ENCODE measurements around the gene PDYN.

Gene PDYN

GRCh38 chr20:1979106-1979778, 14.6 kb downstream of the PDYN start:
- no peak for TF ChIP-seq CTCF (IDR thresholded peaks at IDR 0.05; ENCODE audit: borderline replicate concordance, extremely low read depth, low read length, poor library complexity, severe bottlenecking)
- TF ChIP-seq EZH2 (IDR thresholded peaks at IDR 0.05; ENCODE audit: borderline replicate concordance, low read depth, low read length, severe bottlenecking) = no peak
- no peak overlapping the region for H3K4me2 ChIP-seq (ENCODE audit: insufficient read depth, low read length)
- H3K27ac ChIP-seq (ENCODE audit: low read length) = no peak overlapping the region
- H4K20me1 ChIP-seq (ENCODE audit: insufficient read depth, low read length) = 0 out of 2 replicates have a peak, but pooled peaks cover 3% of the 10 kb centered on the region
- DNase-seq = no peak
- no peak overlapping the region for H2AFZ ChIP-seq (ENCODE audit: low read depth, low read length)
- H3K36me3 ChIP-seq (ENCODE audit: insufficient read depth, low read length) = no peaks in the 10 kb centered on the region
- H3K4me1 ChIP-seq (ENCODE audit: insufficient read depth, low read length) = no peaks in the 10 kb centered on the region
- no peaks in the 10 kb centered on the region for H3K9me3 ChIP-seq (ENCODE audit: insufficient read depth, low read length, severe bottlenecking)
- no peak for ATAC-seq (ENCODE audit: insufficient read depth, low read depth)
- no peak overlapping the region for H3K4me3 ChIP-seq (ENCODE audit: low read depth in 1 of 2, low read length in 2 of 2)
- no peak overlapping the region for H3K9ac ChIP-seq (ENCODE audit: low read depth, low read length)
- H3K79me2 ChIP-seq (ENCODE audit: insufficient read depth, low read length) = no peaks in the 10 kb centered on the region
- H3K27me3 ChIP-seq (ENCODE audit: insufficient read depth, low read length, poor library complexity) = peaks cover 5% of the 10 kb centered on the region

GRCh38 chr20:1975291-1975690, 18.6 kb downstream of the PDYN start:
- H3K27me3 ChIP-seq (ENCODE audit: insufficient read depth, low read length, poor library complexity) = peaks cover 20% of the 10 kb centered on the region
- no peak for TF ChIP-seq CTCF (IDR thresholded peaks at IDR 0.05; ENCODE audit: borderline replicate concordance, extremely low read depth, low read length, poor library complexity, severe bottlenecking)
- H3K36me3 ChIP-seq (ENCODE audit: insufficient read depth, low read length) = no peaks in the 10 kb centered on the region

GRCh38 chr20:1973601-1974440, 20.0 kb downstream of the PDYN start:
- no peaks in the 10 kb centered on the region for H3K36me3 ChIP-seq (ENCODE audit: insufficient read depth, low read length)
- H3K4me3 ChIP-seq (ENCODE audit: low read depth in 1 of 2, low read length in 2 of 2) = no peak overlapping the region
- H2AFZ ChIP-seq (ENCODE audit: low read depth, low read length) = no peak overlapping the region
- no peak overlapping the region for H3K4me2 ChIP-seq (ENCODE audit: insufficient read depth, low read length)
- H3K27me3 ChIP-seq (ENCODE audit: insufficient read depth, low read length, poor library complexity) = peaks cover 20% of the 10 kb centered on the region
- no peaks in the 10 kb centered on the region for H3K79me2 ChIP-seq (ENCODE audit: insufficient read depth, low read length)
- ATAC-seq (ENCODE audit: insufficient read depth, low read depth) (no peak), DNase-seq (no peak)
- H3K9me3 ChIP-seq (ENCODE audit: insufficient read depth, low read length, severe bottlenecking) = no peaks in the 10 kb centered on the region
- H4K20me1 ChIP-seq (ENCODE audit: insufficient read depth, low read length) = no peaks in the 10 kb centered on the region
- H3K9ac ChIP-seq (ENCODE audit: low read depth, low read length) = no peak overlapping the region
- no peak overlapping the region for H3K27ac ChIP-seq (ENCODE audit: low read length)
- H3K4me1 ChIP-seq (ENCODE audit: insufficient read depth, low read length) = no peaks in the 10 kb centered on the region
- TF ChIP-seq EZH2 (IDR thresholded peaks at IDR 0.05; ENCODE audit: borderline replicate concordance, low read depth, low read length, severe bottlenecking) (no peak), CTCF (IDR thresholded peaks at IDR 0.05; ENCODE audit: borderline replicate concordance, extremely low read depth, low read length, poor library complexity, severe bottlenecking) (no peak)

More at GRCh38 chr20:1975291-1975690, 18.6 kb downstream of the PDYN start:
- Histone ChIP-seq H3K27ac (ENCODE audit: low read length) (no peak overlapping the region), H3K4me2 (ENCODE audit: insufficient read depth, low read length) (no peak overlapping the region), H3K4me1 (ENCODE audit: insufficient read depth, low read length) (no peaks in the 10 kb centered on the region), H3K4me3 (ENCODE audit: low read depth in 1 of 2, low read length in 2 of 2) (no peak overlapping the region), H4K20me1 (ENCODE audit: insufficient read depth, low read length) (no peaks in the 10 kb centered on the region), H3K9me3 (ENCODE audit: insufficient read depth, low read length, severe bottlenecking) (no peaks in the 10 kb centered on the region), H3K79me2 (ENCODE audit: insufficient read depth, low read length) (no peaks in the 10 kb centered on the region), H2AFZ (ENCODE audit: low read depth, low read length) (no peak overlapping the region), H3K9ac (ENCODE audit: low read depth, low read length) (no peak overlapping the region)
- no peak for ATAC-seq (ENCODE audit: insufficient read depth, low read depth)
- DNase-seq = no peak
